ENCODE data around the gene PLCL2. TPM values are rescaled to one million over a fixed set of nuclear protein-coding genes. Genes with fewer than 3 reads are reported as not detected.

The PLCL2 gene
- total and polyA plus RNA-seq, 11 donors = 10.4 to 80.9 (median 53.0) TPM

GRCh38 chr3:17075358-17075757 is 190.6 kb downstream of the PLCL2 start:
- no peak for TF ChIP-seq POLR2A (IDR thresholded peaks at IDR 0.05)
- TF ChIP-seq, protein P1, sequence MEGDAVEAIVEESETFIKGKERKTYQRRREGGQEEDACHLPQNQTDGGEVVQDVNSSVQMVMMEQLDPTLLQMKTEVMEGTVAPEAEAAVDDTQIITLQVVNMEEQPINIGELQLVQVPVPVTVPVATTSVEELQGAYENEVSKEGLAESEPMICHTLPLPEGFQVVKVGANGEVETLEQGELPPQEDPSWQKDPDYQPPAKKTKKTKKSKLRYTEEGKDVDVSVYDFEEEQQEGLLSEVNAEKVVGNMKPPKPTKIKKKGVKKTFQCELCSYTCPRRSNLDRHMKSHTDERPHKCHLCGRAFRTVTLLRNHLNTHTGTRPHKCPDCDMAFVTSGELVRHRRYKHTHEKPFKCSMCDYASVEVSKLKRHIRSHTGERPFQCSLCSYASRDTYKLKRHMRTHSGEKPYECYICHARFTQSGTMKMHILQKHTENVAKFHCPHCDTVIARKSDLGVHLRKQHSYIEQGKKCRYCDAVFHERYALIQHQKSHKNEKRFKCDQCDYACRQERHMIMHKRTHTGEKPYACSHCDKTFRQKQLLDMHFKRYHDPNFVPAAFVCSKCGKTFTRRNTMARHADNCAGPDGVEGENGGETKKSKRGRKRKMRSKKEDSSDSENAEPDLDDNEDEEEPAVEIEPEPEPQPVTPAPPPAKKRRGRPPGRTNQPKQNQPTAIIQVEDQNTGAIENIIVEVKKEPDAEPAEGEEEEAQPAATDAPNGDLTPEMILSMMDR (IDR thresholded peaks at IDR 0.05) = no peak
- intact Hi-C loops (cut with DNase I) = no loop called here
- H3K4me3 ChIP-seq = no peak overlapping the region
- no peaks in the 10 kb centered on the region for H3K9me3 ChIP-seq
- peaks cover 0 to 30% (median 18%) of the 10 kb centered on the region in 12 donors for H3K4me1 ChIP-seq
- ATAC-seq = no peak
- H3K27ac ChIP-seq = no peak overlapping the region
- peaks cover 0 to 23% (median 3%) of the 10 kb centered on the region in 9 donors for H3K36me3 ChIP-seq
- H3K27me3 ChIP-seq = no peaks in the 10 kb centered on the region
- no peak for DNase-seq
- WGBS, 4 donors = 94 to 98% (median 97%) methylated on average over 1 of the region's 1 CpG

- DNase-seq (no peak), ATAC-seq (no peak)
- Histone ChIP-seq H3K36me3 (peaks cover 0 to 29% (median 3%) of the 10 kb centered on the region in 9 donors), H3K27ac (no peak overlapping the region), H3K4me3 (no peak overlapping the region), H3K4me1 (peaks cover 0 to 25% (median 12%) of the 10 kb centered on the region in 12 donors), H3K9me3 (no peaks in the 10 kb centered on the region), H3K27me3 (no peaks in the 10 kb centered on the region)
- intact Hi-C loops (cut with DNase I) = no loop called here
- no peak for TF ChIP-seq POLR2A (IDR thresholded peaks at IDR 0.05)
- TF ChIP-seq, protein P1 (IDR thresholded peaks at IDR 0.05) = no peak
- whole genome bisulfite sequencing, 4 donors = 80 to 99% (median 90%) methylated on average over 1 of the region's 1 CpG
These were observed 191.2 kb downstream of the PLCL2 start for GRCh38 chr3:17075907-17076306.

DNA sequence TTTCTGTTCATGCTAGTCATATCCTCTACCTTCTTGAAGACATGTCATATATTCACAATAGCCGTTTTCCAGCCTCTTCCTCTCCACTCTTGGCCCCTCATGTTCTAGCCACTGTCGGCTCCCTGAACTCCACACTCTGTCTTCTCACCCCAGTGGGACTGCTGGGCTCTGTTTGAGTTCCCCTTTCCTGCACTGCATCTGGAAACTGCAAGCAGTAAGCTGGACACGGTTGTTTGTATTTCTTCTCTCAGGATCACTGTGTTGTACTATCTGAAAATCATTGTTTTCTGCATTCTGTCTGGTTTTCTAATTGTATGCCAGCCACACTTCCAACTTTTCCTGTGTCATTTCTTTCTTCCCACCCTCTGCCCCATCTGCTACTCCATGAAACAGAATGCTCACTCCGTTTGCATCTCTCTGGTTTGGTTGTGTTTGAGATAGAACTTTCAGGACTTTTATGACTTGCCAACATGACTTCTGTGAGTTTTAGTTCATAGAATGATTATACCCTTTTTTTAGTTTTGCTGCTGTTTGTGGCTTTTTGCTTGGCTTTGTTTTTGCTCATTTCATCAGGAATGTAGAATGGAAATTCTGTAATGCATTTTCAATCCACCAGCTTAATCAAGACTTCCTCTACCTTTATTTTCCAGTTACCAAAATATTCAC is 192.3 kb downstream of the PLCL2 start:
- Histone ChIP-seq H3K9me3 (no peaks in the 10 kb centered on the region), H3K4me1 (peaks cover 0 to 29% (median 12%) of the 10 kb centered on the region in 12 donors), H3K36me3 (peaks cover 0 to 30% (median 3%) of the 10 kb centered on the region in 9 donors), H3K27ac (peak overlapping the region; percentile 1 to 75 (median 62)), H3K4me3 (no peak overlapping the region), H3K27me3 (no peaks in the 10 kb centered on the region)
- TF ChIP-seq, protein P1 (IDR thresholded peaks at IDR 0.05) = no peak
- TF ChIP-seq POLR2A (IDR thresholded peaks at IDR 0.05) = no peak
- ATAC-seq = no peak
- intact Hi-C loops (cut with DNase I) = no loop called here
- whole genome bisulfite sequencing, 4 donors = 35 to 49% (median 39%) methylated on average over 4 of the region's 4 CpGs
- DNase-seq = no peak

DNA sequence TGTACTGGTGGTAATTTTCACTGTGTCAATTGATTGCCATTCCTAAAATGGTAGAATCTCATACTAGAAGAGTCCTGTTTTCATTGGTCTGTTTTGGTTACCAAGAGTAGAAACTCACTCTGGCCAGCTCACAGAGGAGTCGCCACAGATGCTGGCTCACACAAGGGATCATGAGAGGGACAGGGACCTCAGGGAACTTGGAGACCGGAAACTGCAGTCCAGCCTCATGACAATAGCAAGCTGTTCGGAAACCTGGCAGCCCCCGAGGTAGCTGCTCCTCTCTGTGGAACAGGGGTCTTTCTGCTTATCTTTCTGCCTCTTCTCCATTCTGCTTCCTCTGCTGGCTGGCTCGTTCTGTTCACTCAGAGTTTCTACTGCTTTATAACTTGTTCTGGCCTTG is 192.9 kb downstream of the PLCL2 start:
- DNase-seq (peak in 4 of 5 donors; percentile 49 to 71 (median 61)), ATAC-seq (peak; percentile 77 to 92 (median 88))
- WGBS, 4 donors = 7 to 17% (median 12%) methylated on average over 5 of the region's 5 CpGs
- peak overlapping the region in 1 of 12 donors; percentile 8 for H3K4me3 ChIP-seq
- peak overlapping the region; percentile 6 to 75 (median 64) for H3K27ac ChIP-seq
- intact Hi-C loops (cut with DNase I) = no loop called here
- H3K4me1 ChIP-seq = peaks cover 0 to 29% (median 12%) of the 10 kb centered on the region in 12 donors
- no peaks in the 10 kb centered on the region for H3K27me3 ChIP-seq
- peaks cover 0 to 30% (median 5%) of the 10 kb centered on the region in 9 donors for H3K36me3 ChIP-seq
- TF ChIP-seq POLR2A (IDR thresholded peaks at IDR 0.05) = no peak
- no peaks in the 10 kb centered on the region for H3K9me3 ChIP-seq
